Measurements from ENCODE around the gene YPEL2. TPM values are rescaled to one million over a fixed set of nuclear protein-coding genes. Genes with fewer than 3 reads are reported as not detected.
A peak's percentile ranks its signal among the peaks of the same experiment; 100 is the strongest.

Gene YPEL2
- total and polyA plus RNA-seq, 2 of the 13 experiments (the other 11 are each of a cell fraction or from before 2014, with no cell fraction given): 8.5 to 21.1 TPM

GRCh38 chr17:59366773-59367656 lies 35.6 kb downstream of the YPEL2 start (continued):
- TF ChIP-seq TRIM22 (IDR thresholded peaks at IDR 0.05) (no peak), TFAP4 (IDR thresholded peaks at IDR 0.05; ENCODE audit: borderline replicate concordance, low read depth) (peak; percentile 69), MIER2 (CRISPR knock-in tag; IDR thresholded peaks at IDR 0.05) (peak; percentile 83; the same call in 1 of the 2 replicates), ATF7 (IDR thresholded peaks at IDR 0.05) (0 out of 2 replicates have a peak, but pooled peaks have one; percentile 11), ATF7 (CRISPR knock-in tag; IDR thresholded peaks at IDR 0.05) (peak; percentile 90), TFE3 (CRISPR knock-in tag; IDR thresholded peaks at IDR 0.05) (peak; percentile 96), CREB1 (IDR thresholded peaks at IDR 0.05) (no peak), CREB1 (CRISPR knock-in tag; IDR thresholded peaks at IDR 0.05) (peak; percentile 89), ZBTB10 (CRISPR knock-in tag; IDR thresholded peaks at IDR 0.05; ENCODE audit: borderline replicate concordance) (0 out of 2 replicates have a peak, but pooled peaks have one; percentile 33), LRRFIP1 (CRISPR knock-in tag; conservative IDR thresholded peaks at IDR 0.05) (no peak), ZNF607 (CRISPR knock-in tag; IDR thresholded peaks at IDR 0.05; ENCODE audit: borderline replicate concordance) (peak; percentile 66; the same call in 1 of the 2 replicates), GTF2F1 (IDR thresholded peaks at IDR 0.05; ENCODE audit: low read length) (no peak; the same call in 1 of the 2 replicates), CEBPG (CRISPR knock-in tag; IDR thresholded peaks at IDR 0.05) (peak; percentile 79), BORCS8-MEF2B (CRISPR knock-in tag; IDR thresholded peaks at IDR 0.05) (peak; percentile 78; the same call in 1 of the 2 replicates), PHF5A (CRISPR knock-in tag; IDR thresholded peaks at IDR 0.05; ENCODE audit: low read depth, unreplicated experiment) (peak; percentile 59), TARDBP (CRISPR knock-in tag; IDR thresholded peaks at IDR 0.05) (peak; percentile 93), E2F1 (CRISPR knock-in tag; IDR thresholded peaks at IDR 0.05) (no peak), CENPBD1 (CRISPR knock-in tag; IDR thresholded peaks at IDR 0.05; ENCODE audit: borderline replicate concordance, low read depth) (no peak), TGIF2 (CRISPR knock-in tag; IDR thresholded peaks at IDR 0.05) (peak; percentile 96)
